Spinal cord (tissue), 10 donors: ENCODE measurements around the gene ZBTB46. TPM values are rescaled to one million over a fixed set of nuclear protein-coding genes. Genes with fewer than 3 reads are reported as not detected.

Experiments
- DNase-seq, 6 donors: peaks; one replicate each; pipeline versions ENCODE4 v3.0.0 to v3.0.0-alpha.2; 2013 to 2015; ENCODE audit warnings: low spot score in 6 of 6, low read depth in 4 of 6
- H3K27ac ChIP-seq: one replicate; pipeline ENCODE4 v1.5.1; 2013; ENCODE audit warnings: low read depth, low read length, control low read depth
- H3K27me3 ChIP-seq: one replicate; pipeline ENCODE4 v1.6.1; 2013; ENCODE audit warnings: low read length; ENCODE audit not compliant: control insufficient read depth, insufficient read depth
- H3K36me3 ChIP-seq: one replicate; pipeline ENCODE4 v1.6.1; 2013; ENCODE audit warnings: low read length; ENCODE audit not compliant: control insufficient read depth, insufficient read depth
- H3K4me1 ChIP-seq: one replicate; pipeline ENCODE4 v1.6.1; 2013; ENCODE audit warnings: low read length; ENCODE audit not compliant: control insufficient read depth, insufficient read depth
- H3K4me3 ChIP-seq: one replicate; pipeline ENCODE4 v1.5.1; 2013; ENCODE audit warnings: low read depth, low read length, control low read depth
- H3K9me3 ChIP-seq: one replicate; pipeline ENCODE4 v1.6.1; 2013; ENCODE audit warnings: low read length; ENCODE audit not compliant: control insufficient read depth, insufficient read depth
- WGBS: methylation state at CpG from one replicate; pipeline ENCODE4 v1.1.5; 2013; ENCODE audit warnings: missing lambda C conversion rate; ENCODE audit not compliant: insufficient coverage; 5-methylcytosine and 5-hydroxymethylcytosine counted together
- polyA plus RNA-seq, 2 donors: library from polyadenylated mRNA; unstranded; fragments of 120-200 nt; gene quantifications; one replicate each; pipeline ENCODE4 v1.2.1, GENCODE V29; 2013; ENCODE audit not compliant: insufficient read length in 2 of 2
- total RNA-seq, 2 donors: library from RNA; depleted of rRNA in 1 of 2; stranded (reverse); fragments of 120-200 nt in 1 of 2; fragments of >200 nt in 1 of 2; gene quantifications; one replicate each; pipeline versions ENCODE4 v1.2.3 to v1.2.4, GENCODE V29; 2013 to 2014
- donor health status: healthy.

ZBTB46 gene
- total and polyA plus RNA-seq, 4 donors = 8.3 to 13.4 (median 11.3) TPM

DNA sequence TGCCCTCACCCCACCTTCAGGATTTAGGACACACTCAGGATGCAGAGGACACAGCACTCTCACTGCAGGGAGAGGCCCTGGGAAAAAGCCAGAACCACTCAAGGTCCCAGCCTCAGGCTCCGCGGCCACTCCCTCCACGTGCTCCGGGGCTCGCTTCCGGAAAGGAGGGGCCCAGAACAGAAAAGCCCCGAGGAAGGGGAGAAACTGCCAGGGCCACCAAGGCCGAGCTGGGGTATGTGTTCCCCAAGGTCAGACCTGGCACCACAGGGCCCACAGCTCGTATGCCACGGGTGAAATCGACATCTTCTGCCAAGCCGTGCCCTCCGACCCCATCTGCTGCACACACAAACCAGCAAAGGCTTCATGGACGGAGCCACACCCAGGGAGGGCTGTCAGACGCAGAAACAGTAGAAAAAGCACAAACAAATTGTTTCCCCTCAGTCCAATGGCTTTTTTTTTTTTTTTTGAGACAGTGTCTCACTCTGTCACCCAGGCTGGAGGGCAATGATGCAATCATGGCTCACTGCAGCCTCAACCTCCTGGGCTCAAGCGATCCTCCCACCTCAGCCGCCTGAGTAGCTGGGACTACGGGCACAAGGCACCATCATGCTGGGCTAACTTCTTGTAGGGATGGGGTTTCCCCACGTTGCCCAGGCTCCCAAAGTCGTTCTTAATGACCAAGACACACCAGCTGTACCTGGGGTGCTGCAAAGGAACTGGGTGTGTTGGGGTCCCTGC lies 58.1 kb downstream of the ZBTB46 start:
- Histone ChIP-seq H3K27ac (no peak overlapping the region), H3K36me3 (peaks cover 38% of the 10 kb centered on the region), H3K4me1 (peaks cover 20% of the 10 kb centered on the region), H3K4me3 (no peak overlapping the region), H3K9me3 (no peaks in the 10 kb centered on the region), H3K27me3 (no peaks in the 10 kb centered on the region)
- WGBS = 78% methylated on average over 20 of the region's 20 CpGs
- DNase-seq = no peak

DNA sequence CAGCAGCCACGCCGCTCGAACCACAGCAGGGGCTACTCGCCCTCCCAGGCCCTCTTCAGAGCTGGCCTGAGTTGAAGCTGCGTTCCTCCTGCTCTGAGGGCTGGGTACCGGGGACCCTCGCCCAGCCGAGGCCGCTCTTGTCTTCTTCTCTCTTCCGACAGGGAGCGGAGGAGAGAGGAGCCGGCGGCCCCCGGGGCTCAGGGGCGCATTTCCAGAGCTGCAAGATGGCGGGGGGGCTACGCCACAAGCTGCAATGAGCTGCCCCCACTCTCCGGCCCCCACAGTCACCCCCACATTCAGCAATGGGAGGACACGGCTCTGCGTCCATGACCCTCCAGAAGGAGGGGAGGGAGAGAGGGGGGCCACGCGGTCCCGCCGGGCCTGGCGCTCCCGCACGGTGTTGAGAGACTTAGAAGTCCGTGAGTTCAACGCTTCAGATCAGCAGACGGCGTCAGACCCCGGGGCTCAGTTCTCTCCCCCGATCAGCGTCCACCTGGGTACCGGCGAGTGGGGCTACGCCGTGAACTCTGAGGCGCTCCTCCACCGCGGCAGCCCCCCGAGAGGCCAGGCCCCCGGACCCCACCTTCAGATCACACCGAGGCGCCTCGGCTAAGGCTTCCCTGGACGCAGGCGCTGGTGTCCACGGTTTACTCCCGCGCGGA lies 59.9 kb downstream of the ZBTB46 start:
- 94% methylated on average over 45 of the region's 52 CpGs for WGBS
- no peak for DNase-seq
- H3K4me3 ChIP-seq = no peak overlapping the region
- H3K27me3 ChIP-seq = no peaks in the 10 kb centered on the region
- H3K36me3 ChIP-seq = peaks cover 53% of the 10 kb centered on the region
- no peaks in the 10 kb centered on the region for H3K9me3 ChIP-seq
- H3K27ac ChIP-seq = no peak overlapping the region
- peaks cover 20% of the 10 kb centered on the region for H3K4me1 ChIP-seq

GRCh38 chr20:63769891-63770474 lies 61.1 kb downstream of the ZBTB46 start:
- H3K27ac ChIP-seq = no peak overlapping the region
- H3K4me3 ChIP-seq = no peak overlapping the region
- H3K4me1 ChIP-seq = peaks cover 9% of the 10 kb centered on the region
- no peak for DNase-seq
- WGBS = 85% methylated on average over 25 of the region's 31 CpGs
- H3K9me3 ChIP-seq = no peaks in the 10 kb centered on the region
- H3K36me3 ChIP-seq = peaks cover 54% of the 10 kb centered on the region
- H3K27me3 ChIP-seq = no peaks in the 10 kb centered on the region

GRCh38 chr20:63768591-63769515 lies 62.2 kb downstream of the ZBTB46 start:
- 96% methylated on average over 25 of the region's 26 CpGs for WGBS
- no peak for DNase-seq
- Histone ChIP-seq H3K27ac (no peak overlapping the region), H3K27me3 (no peaks in the 10 kb centered on the region), H3K4me1 (no peaks in the 10 kb centered on the region), H3K4me3 (no peak overlapping the region), H3K36me3 (peaks cover 57% of the 10 kb centered on the region), H3K9me3 (no peaks in the 10 kb centered on the region)

- Histone ChIP-seq H3K36me3 (peaks cover 52% of the 10 kb centered on the region), H3K9me3 (no peaks in the 10 kb centered on the region), H3K27me3 (no peaks in the 10 kb centered on the region), H3K4me3 (no peak overlapping the region), H3K27ac (no peak overlapping the region), H3K4me1 (no peaks in the 10 kb centered on the region)
- no peak for DNase-seq
- WGBS = 99% methylated on average over 7 of the region's 7 CpGs
Measured at GRCh38 chr20:63767886-63768285, 63.2 kb downstream of the ZBTB46 start.

GRCh38 chr20:63767456-63767855 lies 63.6 kb downstream of the ZBTB46 start:
- Histone ChIP-seq H3K9me3 (no peaks in the 10 kb centered on the region), H3K4me1 (no peaks in the 10 kb centered on the region), H3K36me3 (peaks cover 50% of the 10 kb centered on the region), H3K27me3 (no peaks in the 10 kb centered on the region), H3K4me3 (no peak overlapping the region), H3K27ac (no peak overlapping the region)
- no peak for DNase-seq
- 88% methylated on average over 18 of the region's 18 CpGs for WGBS

GRCh38 chr20:63766695-63767426 lies 64.2 kb downstream of the ZBTB46 start:
- no peak for DNase-seq
- Histone ChIP-seq H3K27ac (no peak overlapping the region), H3K36me3 (peaks cover 50% of the 10 kb centered on the region), H3K4me1 (no peaks in the 10 kb centered on the region), H3K4me3 (no peak overlapping the region), H3K27me3 (no peaks in the 10 kb centered on the region), H3K9me3 (no peaks in the 10 kb centered on the region)
- 97% methylated on average over 31 of the region's 38 CpGs for WGBS

DNA sequence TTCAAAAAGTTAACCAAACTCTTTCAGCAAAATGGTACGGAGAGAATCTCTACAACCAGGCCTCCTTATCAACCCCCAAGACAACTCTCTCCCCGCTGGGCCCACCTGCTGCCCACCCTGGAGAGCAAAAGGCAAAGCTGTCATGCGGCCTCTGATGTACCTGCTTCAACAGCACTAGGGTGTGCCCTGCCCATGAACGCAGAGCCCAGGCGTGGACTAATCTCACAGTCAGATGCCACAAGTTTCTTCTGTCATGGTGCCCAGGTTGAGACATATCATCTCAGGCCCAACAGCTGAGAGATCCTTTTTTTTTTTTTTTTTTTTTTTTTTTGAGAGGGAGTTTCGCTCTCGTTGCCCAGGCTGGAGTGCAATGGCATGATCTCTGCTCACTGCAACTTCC lies 65.2 kb downstream of the ZBTB46 start:
- Histone ChIP-seq H3K36me3 (peaks cover 42% of the 10 kb centered on the region), H3K9me3 (no peaks in the 10 kb centered on the region), H3K4me1 (no peaks in the 10 kb centered on the region), H3K4me3 (no peak overlapping the region), H3K27ac (no peak overlapping the region), H3K27me3 (no peaks in the 10 kb centered on the region)
- no peak for DNase-seq
- 98% methylated on average over 7 of the region's 7 CpGs for WGBS
